GM19455 (cell line): Measurements from ENCODE around the gene FUBP3.

Experiments
- ATAC-seq: cut with Tn5 transposase; IDR thresholded peaks from one replicate; pipeline ENCODE4 v1.9.1; 2021; ENCODE audit not compliant: unreplicated experiment

The FUBP3 gene

DNA sequence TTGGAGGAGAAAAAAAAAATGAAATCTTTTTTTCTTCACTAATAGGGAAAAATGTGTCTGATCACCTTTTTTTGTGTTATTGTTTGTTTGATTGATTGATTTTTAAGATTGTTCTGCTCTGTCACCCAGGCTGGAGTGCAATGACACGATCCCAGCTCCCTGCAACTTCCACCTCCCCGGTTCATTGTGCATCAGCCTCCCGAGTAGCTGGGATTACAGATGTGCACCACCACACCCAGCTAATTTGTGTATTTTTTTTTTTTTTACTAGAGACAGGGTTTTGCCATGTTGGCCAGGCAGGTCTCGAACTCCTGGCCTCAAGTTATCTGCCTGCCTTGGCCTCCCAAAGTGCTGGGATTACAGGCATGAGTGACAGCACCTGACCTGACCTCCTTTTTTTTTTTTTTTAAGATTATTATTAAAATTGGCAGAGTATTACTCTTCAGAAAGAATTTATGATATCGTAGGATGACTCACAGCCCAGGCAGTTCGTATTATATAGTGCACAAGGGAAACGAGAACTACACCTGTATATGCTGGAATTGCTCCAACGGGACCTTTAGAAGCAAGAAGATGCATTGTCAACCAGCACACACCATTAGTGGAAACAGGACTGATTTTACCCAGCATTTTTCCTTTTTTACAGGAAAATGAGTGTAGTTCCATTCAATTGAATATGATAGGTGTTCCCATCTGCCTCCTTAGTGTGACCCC lies 27.7 kb downstream of the FUBP3 start:
- ATAC-seq = no peak

DNA sequence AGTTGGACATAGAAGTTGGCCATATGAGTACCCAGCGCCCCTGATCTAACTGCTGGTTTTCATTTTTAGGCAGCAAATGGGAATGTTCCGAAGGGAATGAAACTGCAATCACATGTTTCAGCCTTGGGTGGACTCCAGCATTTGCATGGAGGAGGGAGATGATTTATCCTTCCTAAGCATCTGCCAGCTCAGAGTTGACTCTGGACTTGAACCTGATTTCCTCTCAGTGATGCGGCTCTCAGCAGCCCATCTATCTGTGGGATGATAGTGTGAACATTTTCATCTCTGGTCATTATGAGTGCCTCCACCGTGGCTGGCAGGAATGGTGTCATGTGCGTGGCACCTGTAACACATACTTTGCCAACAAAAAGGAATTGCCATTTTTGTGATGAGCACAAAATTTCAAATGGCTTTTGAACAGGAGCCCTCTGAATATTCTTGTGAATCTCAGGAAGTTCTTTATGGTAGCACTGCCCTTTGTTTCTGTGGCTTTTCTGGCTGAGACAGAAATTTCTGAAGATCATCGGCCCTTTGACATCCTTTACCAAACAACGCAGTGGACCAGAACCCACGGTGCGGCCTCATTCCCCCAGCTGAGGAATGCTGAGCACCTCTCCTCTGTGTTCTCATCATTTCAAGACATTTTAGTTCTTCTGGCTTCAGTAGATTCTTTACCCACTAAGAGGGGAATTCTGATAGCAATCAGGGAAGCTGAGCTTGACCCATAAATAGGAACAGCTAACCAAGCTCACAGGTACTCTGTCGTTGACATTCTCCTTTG lies 28.5 kb downstream of the FUBP3 start:
- no peak for ATAC-seq

DNA sequence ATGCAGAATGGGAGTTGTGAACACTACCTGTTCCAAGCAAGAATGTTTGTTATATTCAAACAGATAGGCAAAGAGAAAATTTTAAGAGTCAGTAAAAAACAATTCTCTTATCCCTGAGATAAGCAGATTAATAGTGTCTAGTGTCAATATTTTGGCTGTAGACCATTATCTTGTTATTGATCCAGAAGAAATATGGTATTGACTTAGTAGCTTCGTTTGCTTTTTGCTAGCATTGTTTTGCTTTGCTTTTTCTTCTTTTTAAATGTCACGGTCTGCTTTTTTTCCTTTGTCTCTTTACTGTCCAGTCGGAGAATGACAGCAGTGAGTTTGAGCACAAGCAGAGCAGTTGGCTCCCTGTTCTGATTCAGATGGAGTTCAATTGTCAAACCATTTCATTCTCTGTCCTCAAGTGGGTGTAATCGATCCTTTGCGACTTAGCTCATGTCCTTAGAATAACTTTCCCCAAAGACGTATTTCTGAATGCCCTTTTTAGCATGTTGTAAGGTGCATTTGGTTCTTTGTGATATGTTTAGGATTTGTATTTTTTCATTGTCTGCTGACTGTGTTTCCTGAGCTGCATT lies 29.3 kb downstream of the FUBP3 start:
- no peak for ATAC-seq

DNA sequence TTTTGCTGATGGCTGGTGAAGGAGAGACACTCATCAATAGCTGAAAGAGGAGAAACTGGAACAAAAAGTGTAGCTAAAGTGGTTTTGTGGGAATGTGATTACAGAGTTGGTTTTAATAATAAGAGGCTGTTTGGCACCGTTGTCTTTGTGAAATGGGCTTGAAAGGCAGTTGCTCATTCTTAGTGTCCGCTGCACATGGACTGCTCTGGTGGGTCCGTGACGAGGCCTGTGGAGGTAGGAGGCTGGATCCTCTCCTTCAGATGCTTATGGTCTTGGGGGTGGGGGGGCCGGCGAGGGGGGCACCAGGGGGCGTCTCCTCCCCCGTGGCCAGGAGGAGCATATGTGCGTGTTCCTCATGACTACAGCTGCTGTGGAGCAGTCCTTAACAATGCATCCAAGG lies 29.8 kb downstream of the FUBP3 start:
- ATAC-seq = no peak

DNA sequence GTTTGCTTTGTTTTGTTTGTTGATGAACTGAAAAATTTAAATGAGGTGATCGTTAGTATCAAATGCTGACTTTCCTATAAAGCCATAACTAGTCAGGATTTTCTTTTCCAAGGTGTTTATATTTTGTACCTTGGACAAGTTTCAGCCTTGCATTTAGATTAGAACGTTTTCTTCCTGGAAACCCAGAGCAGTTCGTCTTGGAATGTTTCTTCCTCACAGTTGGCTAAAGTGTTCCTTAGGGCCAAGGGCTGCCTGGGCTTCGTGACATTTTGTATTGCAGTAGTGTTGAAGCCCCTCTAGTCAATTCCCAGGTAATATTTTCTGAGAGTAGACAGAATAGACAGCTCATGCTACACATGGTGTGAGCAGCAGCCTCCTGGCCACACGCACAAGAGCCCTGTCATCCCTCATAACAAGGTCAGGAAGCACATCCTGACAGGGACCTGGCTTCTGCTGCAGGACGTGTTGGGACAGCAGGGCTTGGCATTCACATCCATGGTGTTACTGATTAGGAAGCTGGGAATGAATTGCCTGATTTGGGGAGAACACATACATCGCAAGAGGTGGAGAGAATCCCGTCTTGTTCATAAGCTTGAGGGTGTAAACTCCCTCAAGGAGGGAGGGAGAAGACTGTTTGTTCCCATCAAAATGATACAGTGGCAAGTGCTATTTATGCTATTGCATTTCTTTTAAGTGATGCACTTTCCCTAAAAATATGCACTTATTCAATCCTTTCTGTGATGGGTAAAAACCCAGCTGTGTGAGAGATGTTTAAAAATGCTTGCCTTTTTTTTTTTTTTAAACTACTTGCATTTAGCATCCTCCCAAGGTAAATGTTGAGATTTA lies 31.7 kb downstream of the FUBP3 start:
- no peak for ATAC-seq

DNA sequence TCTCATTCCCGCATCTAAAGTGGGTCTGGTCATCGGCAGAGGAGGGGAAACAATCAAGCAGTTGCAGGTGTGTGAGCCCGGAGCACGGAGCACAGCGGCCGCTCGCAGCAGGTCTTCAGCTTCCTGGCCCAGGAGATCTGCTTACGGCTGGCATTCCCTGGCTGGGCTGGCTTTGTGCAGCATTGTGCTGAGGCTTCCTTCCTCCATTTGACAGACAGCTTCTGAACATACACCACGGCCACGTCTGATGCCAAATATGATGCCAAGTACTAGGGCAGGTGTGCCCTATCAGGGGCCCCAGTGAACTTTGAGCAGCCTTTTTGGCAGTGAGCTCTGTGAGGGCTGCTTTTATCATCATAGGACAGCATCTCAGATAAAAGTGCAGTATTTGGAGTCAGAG lies 37.1 kb downstream of the FUBP3 start:
- ATAC-seq = no peak

DNA sequence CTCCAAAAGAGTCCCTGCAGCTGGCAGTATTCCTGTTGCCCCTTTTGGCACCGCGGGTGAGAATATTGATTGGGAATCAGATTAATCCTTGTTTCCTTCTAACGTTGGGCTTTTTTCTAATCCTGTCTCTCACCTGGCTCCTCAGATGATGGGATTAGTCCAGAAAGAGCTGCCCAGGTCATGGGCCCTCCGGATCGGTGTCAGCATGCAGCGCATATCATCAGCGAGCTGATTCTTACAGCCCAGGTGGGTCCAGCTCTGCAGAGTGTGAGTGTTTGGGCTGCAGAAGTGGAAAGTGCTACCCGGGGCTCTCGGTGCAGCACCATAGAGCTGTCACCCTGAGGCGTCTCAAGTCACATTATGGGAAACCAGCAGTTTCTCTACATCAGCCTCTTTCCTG lies 44.1 kb downstream of the FUBP3 start:
- ATAC-seq = no peak

DNA sequence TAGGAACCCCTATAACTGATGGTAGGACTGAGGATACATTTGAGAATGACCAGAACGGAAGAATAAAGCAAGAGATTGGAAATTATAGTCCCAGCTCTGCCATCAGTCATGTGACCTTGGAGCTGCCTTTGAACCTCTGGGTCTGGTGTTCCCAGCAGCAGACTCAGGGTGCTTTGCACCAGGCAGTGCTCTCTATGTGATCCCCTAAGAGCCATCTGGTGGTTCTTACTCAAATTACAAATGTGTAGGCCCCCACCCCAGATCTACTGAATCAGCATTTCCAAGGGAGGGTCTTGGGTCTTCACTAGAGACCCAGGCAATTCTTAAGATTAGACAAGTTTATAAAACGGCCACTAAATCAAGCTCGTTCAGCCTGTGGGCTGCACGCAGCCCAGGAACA lies 44.8 kb downstream of the FUBP3 start:
- ATAC-seq = no peak

DNA sequence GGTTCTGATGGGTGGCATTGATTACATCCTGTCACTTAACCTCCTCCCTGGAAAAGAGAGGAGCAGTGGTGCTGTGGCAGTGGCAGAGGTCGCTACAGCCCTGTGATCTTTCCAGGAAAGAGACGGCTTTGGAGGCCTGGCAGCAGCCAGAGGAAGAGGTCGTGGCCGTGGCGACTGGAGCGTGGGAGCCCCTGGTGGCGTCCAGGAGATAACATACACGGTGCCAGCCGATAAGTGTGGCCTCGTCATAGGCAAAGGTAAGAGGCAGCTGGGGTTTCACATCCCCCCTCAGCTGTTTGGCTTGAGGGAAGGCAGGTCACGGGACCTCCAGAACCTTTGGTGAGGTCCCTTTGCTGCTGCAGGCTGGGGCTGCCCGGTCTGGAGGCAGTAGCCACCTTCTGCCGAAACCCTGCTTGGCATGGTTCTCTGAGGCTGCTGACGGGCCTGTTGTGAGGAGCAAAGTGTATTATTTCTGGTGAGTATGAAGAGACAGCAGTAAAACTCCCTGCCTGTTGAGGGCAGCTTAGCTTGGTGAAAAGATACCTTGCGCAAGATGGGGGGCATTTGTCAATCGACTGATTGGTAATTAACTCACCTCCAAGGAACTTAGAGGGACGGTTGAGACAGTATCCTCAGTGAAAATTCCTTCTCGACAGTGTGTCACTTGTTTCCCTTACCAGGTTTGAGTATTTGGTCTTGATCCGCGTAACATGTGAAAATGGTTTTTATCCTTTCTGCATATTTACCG lies 47.0 kb downstream of the FUBP3 start:
- ATAC-seq = no peak

DNA sequence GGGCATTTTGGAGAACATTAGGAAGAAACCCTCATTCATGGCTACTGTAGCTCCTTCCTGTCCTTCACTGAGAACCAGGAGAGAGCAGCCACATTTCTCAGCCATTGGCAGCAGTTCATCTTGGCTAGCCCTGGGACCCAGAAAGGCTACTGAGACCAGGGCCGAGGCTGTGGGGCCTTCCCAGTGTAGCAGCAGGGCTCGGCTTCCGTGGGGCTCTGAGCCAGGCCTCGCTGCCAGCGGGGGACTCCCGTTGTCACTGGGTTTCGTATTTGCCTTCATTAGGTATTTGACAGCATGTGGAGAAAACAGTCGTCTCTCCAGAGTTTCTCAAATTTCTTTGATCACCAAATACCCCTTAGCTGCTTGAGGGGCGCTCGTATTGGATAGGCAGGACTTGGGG lies 47.7 kb downstream of the FUBP3 start:
- ATAC-seq = no peak

DNA sequence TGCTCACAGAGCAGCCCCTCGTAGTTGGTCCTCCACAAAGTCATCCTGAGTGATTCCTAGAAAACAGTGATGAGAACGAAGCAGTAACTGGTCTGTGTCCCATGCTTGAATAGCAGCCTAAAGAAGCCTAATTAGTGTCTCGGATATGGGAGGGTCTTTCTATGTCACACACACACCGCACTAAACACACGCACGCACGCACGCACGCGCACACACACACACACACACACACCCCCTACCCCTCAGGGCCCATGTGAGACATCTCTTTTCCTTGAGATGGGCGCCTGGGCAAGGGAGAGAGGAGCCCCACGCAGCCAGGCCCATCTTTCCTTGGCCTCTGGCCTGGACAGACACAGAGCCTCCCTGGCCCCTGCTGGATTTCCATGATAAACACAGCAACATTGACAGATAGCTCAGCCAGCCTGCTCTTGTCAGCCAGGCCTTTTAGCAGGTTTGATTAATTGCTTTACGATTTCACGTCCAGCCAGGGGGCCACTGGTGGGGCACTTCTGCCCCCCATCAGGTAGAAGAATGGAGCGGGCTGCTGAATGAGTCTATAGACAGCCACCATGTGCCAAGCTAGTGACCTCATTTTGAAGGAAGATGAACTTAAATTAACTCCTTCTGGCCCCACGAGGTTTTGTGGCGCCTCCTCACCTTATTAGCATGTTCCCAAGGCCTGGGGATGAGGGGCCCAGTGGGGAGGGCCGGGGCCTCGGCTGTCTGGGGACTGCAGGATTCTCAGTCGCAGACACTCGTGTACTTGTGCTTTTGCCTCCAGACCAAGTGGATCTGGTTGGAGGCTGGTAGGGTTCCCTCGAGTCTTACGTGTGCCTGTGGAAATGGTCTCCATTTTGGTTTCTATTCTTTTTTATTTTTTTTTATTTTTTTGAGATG lies 48.8 kb downstream of the FUBP3 start:
- no peak for ATAC-seq

DNA sequence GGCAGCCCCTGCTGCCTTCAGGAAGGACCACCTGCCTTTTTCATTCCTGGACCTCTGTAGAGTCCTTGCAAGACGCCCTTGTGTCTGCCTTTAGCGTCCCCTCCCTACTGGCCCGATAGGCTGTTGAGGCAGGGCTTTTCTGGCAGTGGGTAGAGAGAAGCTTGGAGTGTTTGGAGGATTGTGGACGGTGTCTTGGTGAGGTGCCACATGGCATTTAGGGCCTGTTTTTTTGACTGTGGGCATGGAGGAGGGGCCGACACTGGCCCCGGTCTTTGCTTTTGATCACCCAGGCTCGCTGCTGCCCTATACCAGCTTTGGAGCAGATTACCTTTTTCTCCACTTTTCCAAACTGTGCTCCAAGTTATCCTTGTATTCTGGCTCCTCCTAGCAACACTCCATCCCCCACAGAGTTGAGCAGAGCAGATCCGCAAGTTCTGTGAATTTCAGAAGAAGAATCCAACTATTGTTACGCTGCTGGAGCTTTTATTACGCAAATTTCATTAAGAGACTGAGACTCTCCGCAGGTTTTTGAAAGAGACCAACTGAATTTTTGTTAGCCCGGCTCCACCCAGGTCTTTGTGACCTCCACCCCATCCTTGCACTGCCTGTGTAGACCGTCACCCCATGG lies 50.2 kb downstream of the FUBP3 start:
- no peak for ATAC-seq

DNA sequence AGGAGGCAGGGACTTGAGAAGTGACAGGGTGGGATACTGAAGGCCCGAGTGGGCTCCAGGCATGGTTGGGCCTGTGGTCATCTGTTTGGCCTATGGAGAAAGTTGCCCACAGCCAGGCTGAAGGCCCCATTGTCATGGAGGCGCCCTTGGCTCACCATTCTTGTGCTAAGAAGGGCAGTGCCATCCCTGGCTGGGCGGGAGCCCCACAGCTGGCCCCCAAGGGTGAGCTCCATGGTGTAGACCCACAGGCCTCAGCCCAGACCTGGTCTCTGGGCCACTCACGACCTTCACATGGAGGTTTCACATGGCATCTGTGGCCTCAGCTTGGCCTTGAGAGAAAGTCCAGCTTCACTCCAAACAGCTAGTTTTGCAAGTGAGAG lies 50.7 kb downstream of the FUBP3 start:
- ATAC-seq = no peak

DNA sequence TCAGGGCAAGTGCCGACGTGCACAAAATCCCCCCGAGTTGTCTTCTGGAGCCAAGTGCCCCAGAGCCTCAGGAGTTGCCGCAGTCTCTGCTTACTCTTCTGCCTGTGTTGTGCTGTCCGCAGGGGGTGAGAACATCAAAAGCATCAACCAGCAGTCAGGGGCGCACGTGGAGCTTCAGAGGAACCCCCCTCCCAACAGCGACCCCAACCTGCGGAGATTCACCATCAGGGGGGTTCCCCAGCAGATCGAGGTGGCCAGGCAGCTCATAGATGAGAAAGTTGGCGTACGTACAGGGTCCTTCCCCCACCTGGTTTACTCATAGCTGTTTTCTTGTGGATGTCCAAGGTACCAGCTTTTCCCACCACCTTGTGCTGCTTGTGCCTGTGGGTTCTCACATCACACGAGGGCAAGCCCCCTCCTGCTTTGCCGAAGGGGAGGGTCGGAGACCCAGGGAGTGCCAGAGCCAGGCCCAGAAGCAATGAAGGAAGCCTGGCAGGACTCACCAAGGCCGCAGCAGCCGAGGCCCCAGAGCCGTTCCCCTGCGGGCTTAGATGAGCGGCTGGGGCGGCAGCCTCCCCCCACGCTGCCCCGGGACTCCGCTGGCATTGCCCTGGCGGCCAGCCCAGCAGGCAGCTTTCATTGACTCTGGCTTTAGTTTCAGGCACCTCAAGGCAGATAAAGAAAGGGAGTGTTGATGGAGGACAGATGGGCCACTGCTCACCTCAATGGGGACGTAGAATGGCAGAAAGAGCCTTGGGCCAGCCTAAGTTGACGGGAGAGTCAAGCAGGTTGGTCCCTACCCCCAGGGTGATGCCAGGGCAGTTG lies 51.3 kb downstream of the FUBP3 start:
- no peak for ATAC-seq

DNA sequence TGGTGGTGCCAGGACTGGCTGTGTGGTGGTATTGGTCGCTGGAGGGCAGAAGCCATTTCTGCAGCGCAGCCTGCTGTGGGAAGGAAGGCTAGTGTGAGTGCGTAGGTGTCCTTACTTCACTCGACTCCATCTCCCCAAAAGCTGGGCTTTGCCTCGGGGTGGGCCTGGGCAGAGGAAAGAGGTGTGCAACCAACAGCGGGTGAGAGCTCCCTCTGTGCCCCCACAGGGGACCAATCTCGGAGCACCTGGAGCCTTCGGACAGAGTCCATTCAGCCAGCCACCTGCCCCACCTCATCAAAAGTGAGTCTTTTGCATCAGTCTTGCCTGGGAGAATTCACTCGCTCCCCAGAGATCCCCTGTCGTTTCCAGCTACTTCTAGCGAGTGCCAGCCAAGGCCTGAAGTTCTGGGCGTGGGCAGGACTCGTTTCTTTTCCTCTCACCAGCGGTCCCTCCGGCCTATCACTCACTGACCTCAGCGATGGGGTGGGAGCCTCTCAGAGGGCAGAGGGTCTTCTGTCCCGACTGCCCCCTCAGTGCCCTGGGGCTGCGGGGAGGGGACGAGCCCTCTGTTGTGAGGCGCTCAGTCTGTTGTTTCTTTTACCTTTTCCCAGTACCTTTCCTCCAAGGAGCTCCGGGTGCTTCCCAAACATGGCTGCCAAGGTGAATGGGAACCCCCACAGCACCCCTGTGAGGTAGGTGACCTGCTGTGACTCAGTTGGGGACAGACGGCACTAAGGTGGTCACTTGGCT lies 52.1 kb downstream of the FUBP3 start:
- no peak for ATAC-seq

DNA sequence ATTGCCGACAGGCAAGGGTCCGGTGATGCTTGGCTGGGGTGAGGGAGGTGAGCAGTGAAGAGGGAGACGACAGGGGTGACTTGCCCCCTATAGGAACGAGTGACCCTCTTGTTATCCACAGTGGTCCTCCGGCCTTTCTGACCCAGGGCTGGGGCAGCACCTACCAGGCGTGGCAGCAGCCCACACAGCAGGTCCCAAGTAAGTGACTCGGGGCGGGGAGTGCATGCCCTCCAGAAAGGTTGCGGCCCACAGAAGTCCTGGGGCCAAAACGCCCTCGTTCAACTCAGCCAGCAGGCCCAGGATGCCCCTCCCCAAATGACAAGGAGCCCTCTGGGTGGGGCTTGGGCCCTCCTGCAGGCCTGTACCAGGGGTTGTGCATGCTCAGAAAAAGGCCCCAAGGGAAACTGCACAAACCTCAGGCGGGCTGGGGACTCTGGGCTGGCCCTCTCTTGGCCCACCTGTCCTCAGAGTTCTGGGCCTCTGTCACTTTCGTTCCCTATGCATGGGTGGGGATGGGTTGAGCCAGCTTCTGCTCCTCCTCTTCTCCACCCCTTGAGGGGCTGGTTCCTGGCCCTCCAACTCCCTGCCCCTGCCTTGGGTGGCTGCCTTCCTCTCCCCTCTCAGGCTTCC lies 52.8 kb downstream of the FUBP3 start:
- no peak for ATAC-seq

DNA sequence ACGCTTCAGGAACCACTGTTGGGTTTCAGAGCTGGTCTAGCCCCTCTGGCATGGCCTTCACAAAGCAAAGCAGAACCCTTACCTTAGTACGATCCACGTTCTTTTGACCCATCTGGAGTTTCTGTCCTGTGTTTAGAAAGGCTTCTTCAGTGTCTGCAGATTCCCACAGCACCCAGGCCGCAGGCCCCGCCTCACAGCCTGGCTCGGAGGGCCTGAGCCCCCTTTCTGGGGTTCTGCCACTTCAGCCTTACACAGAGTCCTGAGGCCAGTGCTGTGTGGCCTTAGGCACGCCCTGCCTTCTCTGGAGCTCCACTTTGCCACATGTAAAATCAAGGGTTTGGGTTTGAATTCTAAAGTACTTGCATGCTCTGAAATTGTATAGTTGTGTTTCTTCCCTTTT lies 53.5 kb downstream of the FUBP3 start:
- ATAC-seq = no peak
